HepG2 (cell line): ENCODE results near the gene RHOBTB1. TPM values are rescaled to one million over a fixed set of nuclear protein-coding genes. Genes with fewer than 3 reads are reported as not detected.

Experiments
- ARHGAP35 ChIP-seq: sonication (generic); formaldehyde crosslinking; IDR thresholded peaks from 2 replicates; pipeline ENCODE4 v1.9.0; 2022; ENCODE audit warnings: mild to moderate bottlenecking, inconsistent platforms, moderate library complexity, missing genetic modification reagents, borderline replicate concordance
- CCAR2 ChIP-seq: fragments of 200-400 bp; formaldehyde crosslinking; optimal IDR thresholded peaks from 2 replicates; pipeline ENCODE3; 2018; ENCODE audit warnings: low read depth, mild to moderate bottlenecking, low read length, moderate library complexity
- CREBL2 ChIP-seq: sonication (generic); formaldehyde crosslinking; IDR thresholded peaks from 2 replicates; pipeline ENCODE4 v1.8.1; 2023; ENCODE audit warnings: missing genetic modification reagents, mild to moderate bottlenecking, borderline replicate concordance
- DDIT3 ChIP-seq: sonication (generic); formaldehyde crosslinking; IDR thresholded peaks from 2 replicates; pipeline ENCODE4 v1.4.0; 2020; ENCODE audit warnings: mild to moderate bottlenecking, missing genetic modification reagents
- ELK4 ChIP-seq: sonication (generic); formaldehyde crosslinking; IDR thresholded peaks from 2 replicates; pipeline ENCODE4 v1.9.0; 2021; ENCODE audit warnings: missing genetic modification reagents, borderline replicate concordance
- GMEB1 ChIP-seq: sonication (generic); formaldehyde crosslinking; IDR thresholded peaks from 2 replicates; pipeline ENCODE4 v1.5.1; 2020; ENCODE audit warnings: missing genetic modification reagents, mild to moderate bottlenecking, borderline replicate concordance
- HCFC1 ChIP-seq: fragments of 150-350 bp; IDR thresholded peaks from 2 replicates; pipeline ENCODE4 v1.6.1; 2014; ENCODE audit warnings: low read depth, low read length
- HDAC2 ChIP-seq: sonication (generic); formaldehyde crosslinking; IDR thresholded peaks from 2 replicates; pipeline ENCODE4 v1.4.0; 2020; ENCODE audit warnings: missing genetic modification reagents
- KDM5B ChIP-seq: sonication (generic); formaldehyde crosslinking; IDR thresholded peaks from 2 replicates; pipeline ENCODE4 v1.4.0; 2020; ENCODE audit warnings: missing genetic modification reagents, mild to moderate bottlenecking, borderline replicate concordance
- MXD1 ChIP-seq: sonication (generic); formaldehyde crosslinking; IDR thresholded peaks from 2 replicates; pipeline ENCODE4 v1.4.0; 2020; ENCODE audit warnings: mild to moderate bottlenecking, missing genetic modification reagents
- PAXIP1 ChIP-seq: sonication (generic); formaldehyde crosslinking; conservative IDR thresholded peaks from 2 replicates; pipeline ENCODE4 v1.4.0; 2020; ENCODE audit warnings: mild to moderate bottlenecking, missing genetic modification reagents, moderate library complexity
- UBTF ChIP-seq: sonication (generic); formaldehyde crosslinking; IDR thresholded peaks from 2 replicates; pipeline ENCODE4 v1.4.0; 2020; ENCODE audit warnings: mild to moderate bottlenecking, missing genetic modification reagents
- ZBTB7B ChIP-seq: sonication (generic); formaldehyde crosslinking; IDR thresholded peaks from 2 replicates; pipeline ENCODE4 v1.4.0; 2020; ENCODE audit warnings: missing genetic modification reagents
- ZNF143 ChIP-seq: sonication (generic); formaldehyde crosslinking; IDR thresholded peaks from 2 replicates; pipeline ENCODE4 v1.4.0; 2020; ENCODE audit warnings: missing genetic modification reagents
- ZNF331 ChIP-seq: sonication (generic); formaldehyde crosslinking; IDR thresholded peaks from 2 replicates; pipeline ENCODE4 v1.4.0; 2020; ENCODE audit warnings: missing genetic modification reagents
- ZNF772 ChIP-seq: sonication (generic); formaldehyde crosslinking; IDR thresholded peaks from 2 replicates; pipeline ENCODE4 v1.5.0; 2020; ENCODE audit warnings: mild to moderate bottlenecking, missing genetic modification reagents
- polyA plus RNA-seq, 8 experiments: library from polyadenylated mRNA; depleted of rRNA in 3 of 8; stranded (reverse) in 7 of 8; unstranded in 1 of 8; fragments of >200 nt; fragmentation: Illumina TruSeq in 4 of 8; extraction: Trizol in 4 of 8; gene quantifications; 2 replicates each; pipeline versions ENCODE4 v1.2.1 to v1.2.3, GENCODE V29; 2011 to 2016; ENCODE audit warnings: low read depth in 4 of 8, missing spikeins in 1 of 8, mixed read lengths in 1 of 8; ENCODE audit not compliant: insufficient read depth in 1 of 8
- total RNA-seq, 5 experiments: library from RNA; depleted of rRNA; stranded (reverse); fragments of >200 nt; fragmentation: Illumina TruSeq; extraction: Trizol; gene quantifications; 2 replicates each; pipeline ENCODE4 v1.2.3, GENCODE V29; 2016; ENCODE audit warnings: low read depth in 1 of 5

The RHOBTB1 gene
- total and polyA plus RNA-seq, 2 of the 13 experiments (the other 11 are each of a cell fraction or from before 2014, with no cell fraction given), result 18.8 to 59.5 TPM

GRCh38 chr10:60978287-60979115 lies 34.5 kb upstream of the RHOBTB1 start (continued):
- no peak for TF ChIP-seq ZNF143 (CRISPR knock-in tag)
- no peak for TF ChIP-seq MXD1 (CRISPR knock-in tag)
- peak; percentile 41; the same call in 1 of the 2 replicates for TF ChIP-seq ZBTB7B
- TF ChIP-seq CREBL2 (CRISPR knock-in tag), result no peak
- TF ChIP-seq KDM5B (CRISPR knock-in tag), result no peak
- TF ChIP-seq ZNF772 (CRISPR knock-in tag), result no peak
- no peak for TF ChIP-seq GMEB1 (CRISPR knock-in tag)
- no peak for TF ChIP-seq DDIT3 (CRISPR knock-in tag)
- no peak for TF ChIP-seq CCAR2
- 0 out of 2 replicates have a peak, but pooled peaks have one; percentile 20 for TF ChIP-seq ZNF331 (CRISPR knock-in tag)
- no peak for TF ChIP-seq UBTF (CRISPR knock-in tag)
- no peak for TF ChIP-seq ARHGAP35 (CRISPR knock-in tag)
- TF ChIP-seq HCFC1, result no peak
- TF ChIP-seq HDAC2 (CRISPR knock-in tag), result peak; percentile 41; the same call in 1 of the 2 replicates
- TF ChIP-seq ELK4 (CRISPR knock-in tag), result no peak
- no peak for TF ChIP-seq PAXIP1 (CRISPR knock-in tag)
